CD14-positive monocyte (primary cell): ENCODE data around the gene COL17A1. TPM values are rescaled to one million over a fixed set of nuclear protein-coding genes. Genes with fewer than 3 reads are reported as not detected.

Source experiments
- DNase-seq, 3 donors: peaks; one replicate each; pipeline ENCODE4 v3.0.0-alpha.2; 2011 to 2022
- H2AFZ ChIP-seq: 2 replicates; pipeline ENCODE4 v1.6.0; 2012; ENCODE audit warnings: mild to moderate bottlenecking, low read depth, low read length, inconsistent platforms; ENCODE audit not compliant: insufficient read depth, poor library complexity, severe bottlenecking
- H3K27ac ChIP-seq, 2 donors: 1 replicate in 1 of 2; 2 replicates in 1 of 2; pipeline ENCODE4 v1.5.1; 2012 to 2013; ENCODE audit warnings: low read length in 2 of 2, control low read depth in 1 of 2, inconsistent platforms in 1 of 2, low read depth in 1 of 2, mild to moderate bottlenecking in 1 of 2
- H3K27me3 ChIP-seq, 2 donors: one replicate each; pipeline versions ENCODE4 v1.6.0 to v1.6.1; 2011 to 2013; ENCODE audit warnings: low read length in 2 of 2; ENCODE audit not compliant: control insufficient read depth in 2 of 2, insufficient read depth in 2 of 2
- H3K36me3 ChIP-seq, 2 donors: replicated peaks in 1 of 2; 1 replicate in 1 of 2; 2 replicates in 1 of 2; pipeline versions ENCODE4 v1.5.1 to v1.6.1; 2012 to 2013; ENCODE audit warnings: low read length in 2 of 2, control low read depth in 1 of 2, inconsistent platforms in 1 of 2, mild to moderate bottlenecking in 1 of 2; ENCODE audit not compliant: insufficient read depth in 2 of 2, control insufficient read depth in 1 of 2
- H3K4me1 ChIP-seq, 2 donors: 1 replicate in 1 of 2; 2 replicates in 1 of 2; pipeline versions ENCODE4 v1.5.1 to v1.6.1; 2012 to 2013; ENCODE audit warnings: low read length in 2 of 2, control low read depth in 1 of 2, inconsistent platforms in 1 of 2, mild to moderate bottlenecking in 1 of 2, moderate library complexity in 1 of 2; ENCODE audit not compliant: insufficient read depth in 2 of 2, control insufficient read depth in 1 of 2
- H3K4me2 ChIP-seq: replicated peaks from 2 replicates; pipeline ENCODE3; 2012; ENCODE audit warnings: low read length, moderate library complexity, mild to moderate bottlenecking; ENCODE audit not compliant: poor library complexity, severe bottlenecking; ENCODE audit errors: extremely low read depth
- H3K4me3 ChIP-seq, 3 experiments: fragments of 200-600 bp in 1 of 3; sonication (generic) in 1 of 3; replicated peaks in 1 of 3; 1 replicate in 2 of 3; 2 replicates in 1 of 3; pipeline ENCODE4 v1.5.1; 2011 to 2013; ENCODE audit warnings: low read length in 3 of 3, mild to moderate bottlenecking in 3 of 3, control low read depth in 2 of 3, low read depth in 2 of 3, inconsistent platforms in 1 of 3, moderate library complexity in 1 of 3
- H3K79me2 ChIP-seq: 2 replicates; pipeline ENCODE4 v1.6.0; 2012; ENCODE audit warnings: mild to moderate bottlenecking, control low read depth, inconsistent platforms, low read length, moderate library complexity; ENCODE audit not compliant: insufficient read depth
- H3K9ac ChIP-seq: 2 replicates; pipeline ENCODE4 v1.6.0; 2017; ENCODE audit warnings: low read length, mild to moderate bottlenecking; ENCODE audit not compliant: insufficient read depth, poor library complexity, severe bottlenecking
- H3K9me3 ChIP-seq, 2 donors: replicated peaks in 1 of 2; 1 replicate in 1 of 2; 2 replicates in 1 of 2; pipeline versions ENCODE4 v1.5.1 to v1.6.1; 2012 to 2013; ENCODE audit warnings: low read length in 2 of 2, control low read depth in 1 of 2; ENCODE audit not compliant: control insufficient read depth in 1 of 2, insufficient read depth in 1 of 2
- H4K20me1 ChIP-seq: 2 replicates; pipeline ENCODE4 v1.6.0; 2012; ENCODE audit warnings: mild to moderate bottlenecking, low read length, control low read depth, moderate library complexity; ENCODE audit not compliant: insufficient read depth
- H3K27ac Mint-ChIP-seq, 7 donors: one replicate each; pipeline ENCODE4 v1.8.0; 2020; ENCODE audit warnings: mild to moderate bottlenecking in 7 of 7, mixed read lengths in 7 of 7, moderate library complexity in 6 of 7, inconsistent platforms in 2 of 7
- H3K27me3 Mint-ChIP-seq, 3 donors: one replicate each; pipeline ENCODE4 v1.8.0; 2021 to 2022; ENCODE audit warnings: low read depth in 3 of 3, mild to moderate bottlenecking in 3 of 3, mixed read lengths in 3 of 3, moderate library complexity in 3 of 3, inconsistent platforms in 1 of 3
- H3K36me3 Mint-ChIP-seq, 2 donors: one replicate each; pipeline ENCODE4 v1.8.0; 2020; ENCODE audit warnings: mixed read lengths in 2 of 2, inconsistent platforms in 1 of 2, mild to moderate bottlenecking in 1 of 2
- H3K4me1 Mint-ChIP-seq: one replicate; pipeline ENCODE4 v1.8.0; 2020; ENCODE audit warnings: mild to moderate bottlenecking, mixed read lengths
- H3K4me3 Mint-ChIP-seq, 2 donors: one replicate each; pipeline ENCODE4 v1.8.0; 2020; ENCODE audit warnings: mild to moderate bottlenecking in 2 of 2, mixed read lengths in 2 of 2, moderate library complexity in 1 of 2
- H3K9me3 Mint-ChIP-seq, 7 donors: one replicate each; pipeline ENCODE4 v1.8.0; 2020 to 2022; ENCODE audit warnings: mixed read lengths in 7 of 7, mild to moderate bottlenecking in 6 of 7, moderate library complexity in 6 of 7, inconsistent platforms in 2 of 7
- WGBS: methylation state at CpG from one replicate; pipeline ENCODE4 v1.1.5; 2013; ENCODE audit warnings: missing lambda C conversion rate; ENCODE audit not compliant: insufficient coverage; 5-methylcytosine and 5-hydroxymethylcytosine counted together
- intact Hi-C, 2 donors: fragments of 100-400 bp; cut with micrococcal nuclease; formaldehyde crosslinking; loops; one replicate each; pipeline versions ENCODE4 v1.15.0 to v1.15.1; 2023
- polyA plus RNA-seq, 3 donors: library from polyadenylated mRNA; depleted of rRNA in 1 of 3; unstranded in 2 of 3; stranded (reverse) in 1 of 3; fragments of 300-500 nt in 2 of 3; fragments of >200 nt in 1 of 3; fragmentation: Illumina TruSeq in 2 of 3; gene quantifications; 1 replicate in 2 of 3; 2 replicates in 1 of 3; pipeline ENCODE4 v1.2.3, GENCODE V29; 2012 to 2021
- TF ChIP-seq, protein P1 (sequence below): fragments of 200-600 bp; IDR thresholded peaks from one replicate; pipeline ENCODE4 v1.8.0; 2022; ENCODE audit warnings: antibody characterized with exemption, mild to moderate bottlenecking

The COL17A1 gene
- polyA plus RNA-seq, 3 donors, result not detected

DNA sequence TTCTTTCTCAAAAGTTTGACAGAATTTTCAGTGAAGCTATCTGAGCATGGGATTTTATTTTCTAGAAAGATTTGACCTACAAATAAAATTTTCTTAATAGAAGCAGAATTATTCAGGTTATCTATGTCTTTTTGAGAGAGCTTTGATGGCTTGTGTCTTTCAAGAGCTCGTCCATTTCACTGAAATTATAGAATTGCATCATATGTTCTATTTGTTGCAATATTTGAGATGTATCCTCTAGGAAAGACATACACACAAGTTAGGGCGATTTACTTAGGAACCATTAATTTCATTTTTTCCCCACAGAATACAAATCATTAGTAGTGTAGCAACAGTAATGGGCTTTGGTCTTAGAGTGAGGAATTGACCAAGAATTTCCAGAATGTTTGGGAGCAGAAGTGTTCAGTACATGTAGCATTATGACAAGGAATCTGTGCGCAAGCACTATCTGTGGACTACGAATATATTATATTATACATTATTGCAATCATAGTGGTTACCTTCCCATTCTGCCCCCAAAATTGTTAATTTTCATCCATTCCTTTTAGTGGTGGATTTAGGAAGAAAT lies 12.8 kb upstream of the COL17A1 start:
- Histone ChIP-seq H4K20me1 (no peaks in the 10 kb centered on the region), H3K4me2 (no peak overlapping the region), H3K4me3 (no peak overlapping the region), H3K36me3 (no peaks in the 10 kb centered on the region), H3K79me2 (no peaks in the 10 kb centered on the region), H2AFZ (no peak overlapping the region), H3K4me1 (no peaks in the 10 kb centered on the region), H3K27me3 (no peaks in the 10 kb centered on the region), H3K27ac (no peak overlapping the region), H3K9ac (no peak overlapping the region), H3K9me3 (peaks cover 0 to 4% of the 10 kb centered on the region in 2 donors)
- no peak for DNase-seq
- Mint-ChIP-seq H3K4me1 (no peaks in the 10 kb centered on the region), H3K27ac (no peak overlapping the region), H3K4me3 (no peak overlapping the region), H3K27me3 (peaks cover 0 to 1% (median 0%) of the 10 kb centered on the region in 3 donors), H3K36me3 (no peaks in the 10 kb centered on the region), H3K9me3 (peaks cover 0 to 6% (median 1%) of the 10 kb centered on the region in 7 donors)
- TF ChIP-seq, protein P1, sequence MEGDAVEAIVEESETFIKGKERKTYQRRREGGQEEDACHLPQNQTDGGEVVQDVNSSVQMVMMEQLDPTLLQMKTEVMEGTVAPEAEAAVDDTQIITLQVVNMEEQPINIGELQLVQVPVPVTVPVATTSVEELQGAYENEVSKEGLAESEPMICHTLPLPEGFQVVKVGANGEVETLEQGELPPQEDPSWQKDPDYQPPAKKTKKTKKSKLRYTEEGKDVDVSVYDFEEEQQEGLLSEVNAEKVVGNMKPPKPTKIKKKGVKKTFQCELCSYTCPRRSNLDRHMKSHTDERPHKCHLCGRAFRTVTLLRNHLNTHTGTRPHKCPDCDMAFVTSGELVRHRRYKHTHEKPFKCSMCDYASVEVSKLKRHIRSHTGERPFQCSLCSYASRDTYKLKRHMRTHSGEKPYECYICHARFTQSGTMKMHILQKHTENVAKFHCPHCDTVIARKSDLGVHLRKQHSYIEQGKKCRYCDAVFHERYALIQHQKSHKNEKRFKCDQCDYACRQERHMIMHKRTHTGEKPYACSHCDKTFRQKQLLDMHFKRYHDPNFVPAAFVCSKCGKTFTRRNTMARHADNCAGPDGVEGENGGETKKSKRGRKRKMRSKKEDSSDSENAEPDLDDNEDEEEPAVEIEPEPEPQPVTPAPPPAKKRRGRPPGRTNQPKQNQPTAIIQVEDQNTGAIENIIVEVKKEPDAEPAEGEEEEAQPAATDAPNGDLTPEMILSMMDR, result no peak
- intact Hi-C loops, result no loop called here
- WGBS, result no CpG with 5 or more reads among the region's 4 CpGs

DNA sequence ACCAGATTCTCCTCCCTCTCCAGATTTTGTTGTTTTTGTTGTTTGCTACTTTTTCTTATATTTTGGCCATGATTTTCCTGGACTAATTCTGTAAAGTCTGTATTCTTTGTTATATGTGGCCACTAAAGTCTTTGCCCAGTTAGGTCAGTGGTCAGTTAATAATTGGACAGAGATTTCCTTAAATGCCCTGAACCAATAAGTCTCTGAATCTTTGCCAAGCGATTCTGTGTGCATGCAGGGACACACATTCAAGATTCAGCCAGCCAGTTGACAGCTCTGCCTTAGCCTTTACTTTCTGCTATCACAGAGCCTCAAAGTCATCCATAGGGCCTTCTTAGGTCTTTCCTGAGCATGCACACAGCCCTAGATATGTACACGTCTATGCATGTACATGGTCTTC lies 11.0 kb upstream of the COL17A1 start:
- no peak overlapping the region for H3K27ac Mint-ChIP-seq
- intact Hi-C loops, result no loop called here

More for the DNA sequence above, 11.0 kb upstream of the COL17A1 start:
- H3K36me3 Mint-ChIP-seq, result no peaks in the 10 kb centered on the region
- 85% methylated on average over 1 of the region's 2 CpGs for WGBS
- no peak overlapping the region for H3K9ac ChIP-seq
- H3K9me3 Mint-ChIP-seq, result peaks cover 0 to 6% (median 1%) of the 10 kb centered on the region in 7 donors
- H3K27me3 Mint-ChIP-seq, result peaks cover 0 to 3% (median 1%) of the 10 kb centered on the region in 3 donors
- H3K36me3 ChIP-seq, result no peaks in the 10 kb centered on the region
- no peak overlapping the region for H2AFZ ChIP-seq
- no peak overlapping the region for H3K4me3 Mint-ChIP-seq
- H3K4me3 ChIP-seq, result no peak overlapping the region
- H3K4me1 ChIP-seq, result no peaks in the 10 kb centered on the region
- H3K4me2 ChIP-seq, result no peak overlapping the region
- H3K27me3 ChIP-seq, result no peaks in the 10 kb centered on the region
- no peak overlapping the region for H3K27ac ChIP-seq
- peaks cover 0 to 4% of the 10 kb centered on the region in 2 donors for H3K9me3 ChIP-seq
- TF ChIP-seq, protein P1, result no peak
- H3K4me1 Mint-ChIP-seq, result no peaks in the 10 kb centered on the region
- H3K79me2 ChIP-seq, result no peaks in the 10 kb centered on the region
- H4K20me1 ChIP-seq, result no peaks in the 10 kb centered on the region
- no peak for DNase-seq
